T-cell (primary cell): ENCODE measurements around the gene C19orf33. TPM values are rescaled to one million over a fixed set of nuclear protein-coding genes. Genes with fewer than 3 reads are reported as not detected.

ENCODE experiments used
- ATAC-seq, 4 experiments: fragments of 200-7000 bp in 3 of 4; fragments of 150-1000 bp in 1 of 4; cut with Tn5 transposase; replicated peaks in 1 of 4; 1 replicate in 3 of 4; 2 replicates in 1 of 4; pipeline ENCODE4 v1.10.0; 2021; ENCODE audit warnings: moderate library complexity in 3 of 4, mild to moderate bottlenecking in 2 of 4, moderate number of reproducible peaks in 1 of 4
- CTCF ChIA-PET, 2 donors: fragments of 300-600 bp; sonication (Branson Sonifier 250); formaldehyde crosslinking; loops; one replicate each; lab custom pipeline; 2022; ENCODE audit warnings: antibody characterized with exemption in 2 of 2; lab: Charles Lee
- POLR2A ChIA-PET, 2 donors: fragments of 300-600 bp; sonication (Branson Sonifier 250); formaldehyde crosslinking; loops; one replicate each; lab custom pipeline; 2022; ENCODE audit warnings: antibody characterized with exemption in 2 of 2; lab: Charles Lee
- DNase-seq, 35 experiments: peaks; one replicate each; pipeline versions ENCODE4 v3.0.0 to v3.0.0-alpha.2; 2013 to 2023
- H3K27ac ChIP-seq: one replicate; pipeline ENCODE4 v1.5.1; 2013; ENCODE audit warnings: low read length
- H3K27me3 ChIP-seq, 2 experiments: replicated peaks in 1 of 2; 1 replicate in 1 of 2; 2 replicates in 1 of 2; pipeline versions ENCODE4 v1.6.1 to v1.7.0; 2013; ENCODE audit warnings: low read length in 1 of 2, mixed read lengths in 1 of 2; ENCODE audit not compliant: control insufficient read depth in 2 of 2, insufficient read depth in 2 of 2; ENCODE audit errors: extremely low read depth in 1 of 2
- H3K36me3 ChIP-seq, 2 donors: 1 replicate in 1 of 2; 2 replicates in 1 of 2; pipeline versions ENCODE4 v1.6.1 to v1.7.0; 2013; ENCODE audit warnings: low read length in 1 of 2; ENCODE audit not compliant: control insufficient read depth in 2 of 2, insufficient read depth in 1 of 2; ENCODE audit errors: extremely low read depth in 1 of 2
- H3K4me1 ChIP-seq, 2 experiments: 1 replicate in 1 of 2; 2 replicates in 1 of 2; pipeline versions ENCODE4 v1.6.1 to v1.7.0; 2013; ENCODE audit warnings: low read length in 2 of 2, mixed read lengths in 1 of 2; ENCODE audit not compliant: insufficient read depth in 2 of 2, control insufficient read depth in 1 of 2; ENCODE audit errors: extremely low read depth in 1 of 2
- H3K4me3 ChIP-seq, 2 donors: 1 replicate in 1 of 2; 2 replicates in 1 of 2; pipeline versions ENCODE4 v1.5.1 to v1.7.0; 2013; ENCODE audit warnings: mild to moderate bottlenecking in 2 of 2, low read length in 1 of 2, moderate library complexity in 1 of 2; ENCODE audit not compliant: control insufficient read depth in 1 of 2; ENCODE audit errors: extremely low read depth in 1 of 2
- H3K9me3 ChIP-seq: 2 replicates; pipeline ENCODE4 v1.7.0; 2013
- H3K27ac Mint-ChIP-seq, 2 donors: one replicate each; pipeline ENCODE4 v1.8.0; 2020 to 2021; ENCODE audit warnings: mild to moderate bottlenecking in 2 of 2, mixed read lengths in 2 of 2
- H3K27me3 Mint-ChIP-seq, 2 donors: one replicate each; pipeline ENCODE4 v1.8.0; 2021 to 2022; ENCODE audit warnings: mixed read lengths in 2 of 2
- H3K36me3 Mint-ChIP-seq: one replicate; pipeline ENCODE4 v1.8.0; 2021; ENCODE audit warnings: mixed read lengths
- H3K4me1 Mint-ChIP-seq, 3 donors: one replicate each; pipeline ENCODE4 v1.8.0; 2020 to 2022; ENCODE audit warnings: mixed read lengths in 3 of 3, mild to moderate bottlenecking in 1 of 3
- H3K4me3 Mint-ChIP-seq, 3 donors: one replicate each; pipeline ENCODE4 v1.8.0; 2020 to 2022; ENCODE audit warnings: mild to moderate bottlenecking in 3 of 3, mixed read lengths in 3 of 3, moderate library complexity in 3 of 3
- H3K9me3 Mint-ChIP-seq, 3 donors: one replicate each; pipeline ENCODE4 v1.8.0; 2020 to 2022; ENCODE audit warnings: mixed read lengths in 3 of 3
- WGBS: methylation state at CpG from one replicate; pipeline ENCODE4 v1.1.5; 2013; ENCODE audit warnings: missing lambda C conversion rate; ENCODE audit not compliant: insufficient coverage; 5-methylcytosine and 5-hydroxymethylcytosine counted together
- total RNA-seq, 35 experiments: library from RNA in 6 of 35; stranded (reverse) in 6 of 35; fragments of 120-200 nt in 1 of 35; gene quantifications; one replicate each; pipeline versions ENCODE4 v1.2.1 to v1.2.4 and lab custom pipeline; 2013 to 2026

C19orf33 gene
- total RNA-seq, 5 donors from 2014 or later (not counting 1 experiment from before 2014, with no cell fraction given), result 0.56 to 1.4 (median 1.3) TPM; not detected in 2

GRCh38 chr19:38310986-38311385, 6.9 kb downstream of the C19orf33 start:
- H3K27me3 ChIP-seq, result no peaks in the 10 kb centered on the region
- Mint-ChIP-seq H3K4me3 (no peak overlapping the region), H3K27me3 (no peaks in the 10 kb centered on the region), H3K9me3 (no peaks in the 10 kb centered on the region), H3K36me3 (peaks cover 23% of the 10 kb centered on the region), H3K27ac (no peak overlapping the region), H3K4me1 (peaks cover 13 to 15% (median 13%) of the 10 kb centered on the region in 3 donors)
- ATAC-seq (no peak), DNase-seq (no peak)
- H3K4me1 ChIP-seq, result peaks cover 0 to 14% of the 10 kb centered on the region in 2 experiments
- WGBS, result no CpG with 5 or more reads among the region's 6 CpGs
- POLR2A ChIA-PET, result no interaction called here
- no peaks in the 10 kb centered on the region for H3K9me3 ChIP-seq
- CTCF ChIA-PET, result no interaction called here
- no peak overlapping the region for H3K27ac ChIP-seq
- peaks cover 9 to 20% of the 10 kb centered on the region in 2 donors for H3K36me3 ChIP-seq
- H3K4me3 ChIP-seq, result no peak overlapping the region

GRCh38 chr19:38315657-38316476, 11.8 kb downstream of the C19orf33 start, which contains the start of gene YIF1B:
TSS of gene YIF1B (minus strand) at chr19:38315947. CDS start at chr19:38315917, 30 bp downstream.
- H3K4me1 ChIP-seq, result peaks cover 9 to 56% of the 10 kb centered on the region in 2 experiments
- H3K36me3 ChIP-seq, result peaks cover 0 to under 1% of the 10 kb centered on the region in 2 donors
- Mint-ChIP-seq H3K36me3 (peaks cover under 1% of the 10 kb centered on the region), H3K27me3 (no peaks in the 10 kb centered on the region), H3K27ac (peak within 1 kb of the TSS; percentile 96 to 97), H3K4me3 (peak within 1 kb of the TSS; percentile 75 to 90 (median 86)), H3K9me3 (no peaks in the 10 kb centered on the region), H3K4me1 (peaks cover 43 to 51% (median 47%) of the 10 kb centered on the region in 3 donors)
- H3K27me3 ChIP-seq, result no peaks in the 10 kb centered on the region
- H3K4me3 ChIP-seq, result peak within 1 kb of the TSS; percentile 67 to 75
- CTCF ChIA-PET, result no interaction called here
- no peaks in the 10 kb centered on the region for H3K9me3 ChIP-seq
- peak; percentile 88 to 93 (median 89) for ATAC-seq
- POLR2A ChIA-PET, result interaction anchor here in 1 of 2 donors (0.7 kb wide), 1 partner anchor 57 kb away, joined by 3 read pairs; no protein-coding TSS in a partner anchor
- peak within 1 kb of the TSS; percentile 95 for H3K27ac ChIP-seq
- WGBS, result 1% methylated on average over 43 of the region's 64 CpGs
- peak; percentile 88 to 97 (median 95) for DNase-seq

DNA sequence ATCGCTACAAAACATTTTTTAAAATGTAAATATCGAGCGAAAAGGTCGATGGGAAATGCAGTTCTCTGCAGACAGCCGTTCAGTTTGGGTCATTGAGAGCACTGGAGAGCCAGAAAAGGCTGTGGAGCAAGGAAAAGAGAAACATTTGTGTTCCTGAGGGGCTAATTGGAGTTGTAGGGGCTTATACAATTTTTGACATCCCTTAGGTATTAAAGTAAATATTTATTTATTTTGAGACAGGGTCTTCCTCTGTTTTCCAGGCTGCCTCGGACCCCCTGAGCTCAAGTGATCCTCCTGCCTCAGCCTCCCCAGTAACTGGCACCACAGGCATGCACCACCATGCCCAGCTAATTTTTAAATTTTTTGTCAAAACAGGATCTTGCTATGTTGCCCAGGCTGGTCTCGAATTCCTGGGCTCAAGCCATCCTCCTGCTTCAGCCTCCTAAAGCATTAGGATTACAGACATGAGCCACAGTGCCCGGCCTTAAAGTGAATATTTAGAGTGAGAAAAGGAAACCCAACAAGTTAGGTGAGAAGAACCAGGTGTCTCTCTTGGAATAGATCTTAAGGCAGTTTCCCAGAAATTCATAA, 12.5 kb downstream of the C19orf33 start:
- peak overlapping the region; percentile 67 to 75 for H3K4me3 ChIP-seq
- H3K36me3 ChIP-seq, result no peaks in the 10 kb centered on the region
- peak overlapping the region; percentile 75 to 90 (median 86) for H3K4me3 Mint-ChIP-seq
- H3K36me3 Mint-ChIP-seq, result no peaks in the 10 kb centered on the region
- ATAC-seq (peak in 3 of 4 experiments; percentile 8 to 10 (median 9)), DNase-seq (peak in 7 of 35 experiments; percentile 5 to 10 (median 7))
- H3K4me1 Mint-ChIP-seq, result peaks cover 49 to 56% (median 52%) of the 10 kb centered on the region in 3 donors
- no peaks in the 10 kb centered on the region for H3K27me3 ChIP-seq
- no peaks in the 10 kb centered on the region for H3K27me3 Mint-ChIP-seq
- peaks cover 9 to 63% of the 10 kb centered on the region in 2 experiments for H3K4me1 ChIP-seq
- 3% methylated on average over 4 of the region's 8 CpGs for WGBS
- H3K9me3 ChIP-seq, result no peaks in the 10 kb centered on the region
- ChIA-PET POLR2A (no interaction called here), CTCF (no interaction called here)
- peak overlapping the region; percentile 96 to 97 for H3K27ac Mint-ChIP-seq
- H3K27ac ChIP-seq, result peak overlapping the region; percentile 95
- H3K9me3 Mint-ChIP-seq, result no peaks in the 10 kb centered on the region

GRCh38 chr19:38317104-38317612, 13.1 kb downstream of the C19orf33 start:
- Histone ChIP-seq H3K4me1 (peaks cover 9 to 64% of the 10 kb centered on the region in 2 experiments), H3K27me3 (no peaks in the 10 kb centered on the region), H3K27ac (peak overlapping the region; percentile 95), H3K36me3 (no peaks in the 10 kb centered on the region), H3K4me3 (peak overlapping the region; percentile 67 to 75), H3K9me3 (no peaks in the 10 kb centered on the region)
- Mint-ChIP-seq H3K9me3 (no peaks in the 10 kb centered on the region), H3K4me1 (peaks cover 54 to 62% (median 58%) of the 10 kb centered on the region in 3 donors), H3K36me3 (no peaks in the 10 kb centered on the region), H3K27me3 (no peaks in the 10 kb centered on the region), H3K27ac (peak overlapping the region; percentile 96 to 97), H3K4me3 (peak overlapping the region; percentile 75 to 90 (median 86))
- 1% methylated on average over 9 of the region's 11 CpGs for WGBS
- POLR2A ChIA-PET, result no interaction called here
- ATAC-seq, result no peak
- CTCF ChIA-PET, result no interaction called here
- DNase-seq, result peak in 18 of 35 experiments; percentile 8 to 51 (median 16)

GRCh38 chr19:38318660-38319059, 14.6 kb downstream of the C19orf33 start:
- no peaks in the 10 kb centered on the region for H3K36me3 ChIP-seq

More at GRCh38 chr19:38318660-38319059, 14.6 kb downstream of the C19orf33 start:
- Mint-ChIP-seq H3K27ac (peak overlapping the region in 1 of 2 donors; percentile 71), H3K36me3 (no peaks in the 10 kb centered on the region), H3K9me3 (no peaks in the 10 kb centered on the region), H3K4me1 (peaks cover 54 to 62% (median 58%) of the 10 kb centered on the region in 3 donors), H3K27me3 (no peaks in the 10 kb centered on the region), H3K4me3 (peak overlapping the region; percentile 78 to 85 (median 85))
- Histone ChIP-seq H3K4me1 (peaks cover 9 to 64% of the 10 kb centered on the region in 2 experiments), H3K27ac (no peak overlapping the region), H3K27me3 (no peaks in the 10 kb centered on the region), H3K4me3 (no peak overlapping the region), H3K9me3 (no peaks in the 10 kb centered on the region)
- DNase-seq (no peak), ATAC-seq (no peak)
- ChIA-PET POLR2A (no interaction called here), CTCF (no interaction called here)
- WGBS, result 70% methylated on average over 3 of the region's 6 CpGs
